ENCODE data around the gene GOLT1B. TPM values are rescaled to one million over a fixed set of nuclear protein-coding genes. Genes with fewer than 3 reads are reported as not detected.

GOLT1B gene
- total and polyA plus RNA-seq, 2 of the 13 experiments (the other 11 are each of a cell fraction or from before 2014, with no cell fraction given): 23.6 to 38.4 TPM

DNA sequence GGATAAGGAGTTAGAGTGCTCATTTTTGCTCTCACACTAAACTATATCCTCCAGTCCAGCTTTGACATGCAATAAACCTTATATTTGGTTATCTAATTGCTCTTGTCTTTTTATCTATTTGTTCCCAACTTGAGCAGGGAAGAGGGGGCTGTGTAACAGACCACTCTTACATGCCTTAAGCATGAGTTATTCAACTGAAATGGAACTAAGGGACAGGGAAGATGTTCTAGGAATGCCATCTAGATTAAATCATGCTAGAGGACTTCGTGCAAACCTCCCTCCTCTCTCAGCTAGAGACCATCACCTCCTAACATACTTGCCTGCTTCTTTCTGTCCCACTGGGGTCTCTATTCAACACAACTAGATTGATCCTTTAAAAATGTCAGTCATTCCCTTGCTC, 45.1 kb downstream of the GOLT1B start (continued):
- no peak for TF ChIP-seq GATA4 (IDR thresholded peaks at IDR 0.05; ENCODE audit: borderline replicate concordance, low read depth)
- TF ChIP-seq ZBTB25 (CRISPR knock-in tag; IDR thresholded peaks at IDR 0.05): no peak
- TF ChIP-seq, protein P1, sequence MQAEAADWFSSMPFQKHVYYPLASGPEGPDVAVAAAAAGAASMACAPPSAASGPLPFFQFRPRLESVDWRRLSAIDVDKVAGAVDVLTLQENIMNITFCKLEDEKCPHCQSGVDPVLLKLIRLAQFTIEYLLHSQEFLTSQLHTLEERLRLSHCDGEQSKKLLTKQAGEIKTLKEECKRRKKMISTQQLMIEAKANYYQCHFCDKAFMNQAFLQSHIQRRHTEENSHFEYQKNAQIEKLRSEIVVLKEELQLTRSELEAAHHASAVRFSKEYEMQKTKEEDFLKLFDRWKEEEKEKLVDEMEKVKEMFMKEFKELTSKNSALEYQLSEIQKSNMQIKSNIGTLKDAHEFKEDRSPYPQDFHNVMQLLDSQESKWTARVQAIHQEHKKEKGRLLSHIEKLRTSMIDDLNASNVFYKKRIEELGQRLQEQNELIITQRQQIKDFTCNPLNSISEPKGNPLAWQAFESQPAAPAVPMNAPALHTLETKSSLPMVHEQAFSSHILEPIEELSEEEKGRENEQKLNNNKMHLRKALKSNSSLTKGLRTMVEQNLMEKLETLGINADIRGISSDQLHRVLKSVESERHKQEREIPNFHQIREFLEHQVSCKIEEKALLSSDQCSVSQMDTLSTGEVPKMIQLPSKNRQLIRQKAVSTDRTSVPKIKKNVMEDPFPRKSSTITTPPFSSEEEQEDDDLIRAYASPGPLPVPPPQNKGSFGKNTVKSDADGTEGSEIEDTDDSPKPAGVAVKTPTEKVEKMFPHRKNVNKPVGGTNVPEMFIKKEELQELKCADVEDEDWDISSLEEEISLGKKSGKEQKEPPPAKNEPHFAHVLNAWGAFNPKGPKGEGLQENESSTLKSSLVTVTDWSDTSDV (CRISPR knock-in tag; IDR thresholded peaks at IDR 0.05): no peak
- TF ChIP-seq ZSCAN30 (CRISPR knock-in tag; IDR thresholded peaks at IDR 0.05): no peak
- no peak for TF ChIP-seq ZNF318 (CRISPR knock-in tag; IDR thresholded peaks at IDR 0.05)
- TF ChIP-seq HOXA3 (CRISPR knock-in tag; IDR thresholded peaks at IDR 0.05): no peak
- no peak for TF ChIP-seq KDM5A (IDR thresholded peaks at IDR 0.05; ENCODE audit: borderline replicate concordance, low read length)
- no peak for TF ChIP-seq TBX2 (CRISPR knock-in tag; IDR thresholded peaks at IDR 0.05; ENCODE audit: borderline replicate concordance)

All from HepG2 (cell line).